Breast epithelium (tissue), 3 donors: ENCODE data around the gene KCTD6.

Source experiments
- POLR2A ChIP-seq: fragments of 450-650 bp; IDR thresholded peaks from one replicate; pipeline ENCODE4 v1.6.1; 2016; ENCODE audit warnings: antibody characterized with exemption, mild to moderate bottlenecking, moderate library complexity
- POLR2AphosphoS5 ChIP-seq, 3 donors: sonication (generic); formaldehyde crosslinking; IDR thresholded peaks; one replicate each; pipeline ENCODE4 v1.6.1; 2017; ENCODE audit warnings: antibody characterized with exemption in 3 of 3
- TF ChIP-seq, protein P1 (sequence below), 3 donors: fragments of 450-650 bp; IDR thresholded peaks; one replicate each; pipeline ENCODE4 v1.5.1; 2016 to 2017; ENCODE audit warnings: antibody characterized with exemption in 3 of 3, mild to moderate bottlenecking in 3 of 3, moderate library complexity in 3 of 3

DNA sequence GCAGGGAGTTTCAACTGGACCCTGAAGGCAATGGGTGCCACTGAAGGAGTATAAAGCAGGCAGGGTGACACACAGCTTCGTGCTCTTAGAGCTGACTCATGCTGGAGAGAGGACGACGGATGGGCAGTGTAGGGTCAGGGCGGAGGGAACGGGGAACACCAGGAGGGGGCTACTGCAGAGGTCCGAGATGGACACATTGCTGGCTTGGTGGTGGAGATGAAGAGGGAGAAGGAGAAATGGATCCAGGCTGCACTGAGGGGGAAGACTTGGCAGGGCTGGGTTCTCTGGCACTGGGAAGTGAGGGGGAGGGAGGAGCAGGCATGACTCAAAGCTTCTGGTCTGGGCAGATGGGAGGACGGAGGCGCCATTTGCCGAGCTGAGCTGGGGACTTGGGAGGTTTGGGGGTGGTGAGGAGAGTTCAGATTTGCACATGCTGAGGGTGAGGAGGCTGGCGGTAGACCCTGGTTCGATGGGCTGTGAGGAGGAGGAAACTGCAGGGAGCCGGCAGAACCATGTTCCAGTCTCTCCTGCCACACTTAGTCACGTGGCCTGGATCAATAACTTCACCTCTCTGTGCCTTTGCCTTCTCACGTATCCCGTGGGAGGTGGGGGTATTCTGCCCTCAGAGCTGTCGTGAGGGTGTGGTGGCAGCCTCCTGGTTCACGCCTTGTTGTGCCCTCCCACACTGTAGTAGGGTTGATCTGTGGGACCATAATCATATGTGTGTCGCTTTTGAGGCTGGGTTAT is 4.6 kb upstream of the KCTD6 start:
- TF ChIP-seq, protein P1, sequence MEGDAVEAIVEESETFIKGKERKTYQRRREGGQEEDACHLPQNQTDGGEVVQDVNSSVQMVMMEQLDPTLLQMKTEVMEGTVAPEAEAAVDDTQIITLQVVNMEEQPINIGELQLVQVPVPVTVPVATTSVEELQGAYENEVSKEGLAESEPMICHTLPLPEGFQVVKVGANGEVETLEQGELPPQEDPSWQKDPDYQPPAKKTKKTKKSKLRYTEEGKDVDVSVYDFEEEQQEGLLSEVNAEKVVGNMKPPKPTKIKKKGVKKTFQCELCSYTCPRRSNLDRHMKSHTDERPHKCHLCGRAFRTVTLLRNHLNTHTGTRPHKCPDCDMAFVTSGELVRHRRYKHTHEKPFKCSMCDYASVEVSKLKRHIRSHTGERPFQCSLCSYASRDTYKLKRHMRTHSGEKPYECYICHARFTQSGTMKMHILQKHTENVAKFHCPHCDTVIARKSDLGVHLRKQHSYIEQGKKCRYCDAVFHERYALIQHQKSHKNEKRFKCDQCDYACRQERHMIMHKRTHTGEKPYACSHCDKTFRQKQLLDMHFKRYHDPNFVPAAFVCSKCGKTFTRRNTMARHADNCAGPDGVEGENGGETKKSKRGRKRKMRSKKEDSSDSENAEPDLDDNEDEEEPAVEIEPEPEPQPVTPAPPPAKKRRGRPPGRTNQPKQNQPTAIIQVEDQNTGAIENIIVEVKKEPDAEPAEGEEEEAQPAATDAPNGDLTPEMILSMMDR (IDR thresholded peaks at IDR 0.05) = no peak
- no peak for TF ChIP-seq POLR2AphosphoS5 (IDR thresholded peaks at IDR 0.05)
- no peak for TF ChIP-seq POLR2A
